Mesenchymal stem cell (in vitro differentiated cells and primary cell): ENCODE results near the gene FHL1.
A peak's percentile ranks its signal among the peaks of the same experiment; 100 is the strongest.

Experiments
- DNase-seq: peaks from one replicate; pipeline ENCODE4 v3.0.0-alpha.2; 2013
- H2AFZ ChIP-seq: one replicate; pipeline ENCODE4 v1.6.1; 2013; ENCODE audit warnings: low read depth, mild to moderate bottlenecking, control low read depth, inconsistent platforms, low read length, moderate library complexity
- H2AK5ac ChIP-seq: 2 replicates; pipeline ENCODE4 v1.6.1; 2013; ENCODE audit warnings: low read length, moderate library complexity, mild to moderate bottlenecking, inconsistent platforms; ENCODE audit not compliant: severe bottlenecking
- H2BK120ac ChIP-seq: one replicate; pipeline ENCODE4 v1.6.1; 2013; ENCODE audit warnings: low read depth, mild to moderate bottlenecking, inconsistent platforms, low read length, moderate library complexity
- H2BK12ac ChIP-seq, 2 experiments: one replicate each; pipeline ENCODE4 v1.6.1; 2013; ENCODE audit warnings: inconsistent platforms in 2 of 2, low read length in 2 of 2, mild to moderate bottlenecking in 2 of 2, moderate library complexity in 2 of 2, control low read depth in 1 of 2
- H2BK15ac ChIP-seq: one replicate; pipeline ENCODE4 v1.6.1; 2013; ENCODE audit warnings: mild to moderate bottlenecking, low read depth, inconsistent platforms; ENCODE audit not compliant: poor library complexity, severe bottlenecking
- H2BK5ac ChIP-seq: 2 replicates; pipeline ENCODE4 v1.6.1; 2013; ENCODE audit warnings: low read depth, mild to moderate bottlenecking, low read length, control low read depth, inconsistent platforms; ENCODE audit not compliant: poor library complexity, severe bottlenecking
- H3K14ac ChIP-seq, 2 experiments: one replicate each; pipeline ENCODE4 v1.6.1; 2013; ENCODE audit warnings: inconsistent platforms in 2 of 2, low read length in 2 of 2, control low read depth in 1 of 2, mild to moderate bottlenecking in 1 of 2, moderate library complexity in 1 of 2
- H3K18ac ChIP-seq, 2 experiments: one replicate each; pipeline ENCODE4 v1.6.1; 2013; ENCODE audit warnings: inconsistent platforms in 2 of 2, low read length in 2 of 2, control low read depth in 1 of 2, low read depth in 1 of 2, mild to moderate bottlenecking in 1 of 2
- H3K23ac ChIP-seq, 2 experiments: one replicate each; pipeline ENCODE4 v1.6.1; 2013; ENCODE audit warnings: inconsistent platforms in 2 of 2, low read length in 2 of 2, mild to moderate bottlenecking in 2 of 2, moderate library complexity in 2 of 2, control low read depth in 1 of 2
- H3K27ac ChIP-seq: 2 replicates; pipeline ENCODE4 v1.5.1; 2013; ENCODE audit warnings: mild to moderate bottlenecking, moderate library complexity, low read length, control low read depth, inconsistent platforms; ENCODE audit not compliant: poor library complexity, severe bottlenecking
- H3K27me3 ChIP-seq, 2 experiments: 2 replicates each; pipeline versions ENCODE4 v1.6.1 to v1.7.0; 2013; ENCODE audit warnings: low read length in 2 of 2, mild to moderate bottlenecking in 2 of 2, moderate library complexity in 2 of 2, control low read depth in 1 of 2, inconsistent platforms in 1 of 2; ENCODE audit not compliant: control insufficient read depth in 1 of 2, insufficient read depth in 1 of 2
- H3K36me3 ChIP-seq, 2 experiments: 2 replicates each; pipeline versions ENCODE4 v1.6.1 to v1.7.0; 2013; ENCODE audit warnings: low read length in 2 of 2, control low read depth in 1 of 2, inconsistent platforms in 1 of 2, low read depth in 1 of 2, mild to moderate bottlenecking in 1 of 2; ENCODE audit not compliant: insufficient read depth in 2 of 2, control insufficient read depth in 1 of 2
- H3K4ac ChIP-seq, 2 experiments: one replicate each; pipeline ENCODE4 v1.6.1; 2013; ENCODE audit warnings: inconsistent platforms in 2 of 2, low read length in 2 of 2, mild to moderate bottlenecking in 2 of 2, moderate library complexity in 2 of 2, control low read depth in 1 of 2, low read depth in 1 of 2
- H3K4me1 ChIP-seq: 2 replicates; pipeline ENCODE4 v1.6.1; 2013; ENCODE audit warnings: low read depth, low read length, control low read depth; ENCODE audit not compliant: control insufficient read depth, insufficient read depth
- H3K4me2 ChIP-seq: 2 replicates; pipeline ENCODE4 v1.6.1; 2013; ENCODE audit warnings: low read length, mild to moderate bottlenecking, inconsistent platforms; ENCODE audit not compliant: poor library complexity, severe bottlenecking
- H3K4me3 ChIP-seq, 2 experiments: 2 replicates each; pipeline versions ENCODE4 v1.5.1 to v1.7.0; 2013; ENCODE audit warnings: low read length in 2 of 2, mild to moderate bottlenecking in 2 of 2, control low read depth in 1 of 2, low read depth in 1 of 2; ENCODE audit not compliant: insufficient read depth in 1 of 2
- H3K79me1 ChIP-seq: replicated peaks from 2 replicates; pipeline ENCODE4 v1.6.1; 2013; ENCODE audit warnings: mild to moderate bottlenecking, control low read depth, low read length, inconsistent platforms; ENCODE audit not compliant: poor library complexity, severe bottlenecking
- H3K9ac ChIP-seq: 2 replicates; pipeline ENCODE4 v1.7.0; 2013; ENCODE audit warnings: mild to moderate bottlenecking, low read length, moderate library complexity
- H3K9me3 ChIP-seq: 2 replicates; pipeline ENCODE4 v1.7.0; 2013; ENCODE audit warnings: mild to moderate bottlenecking, low read length; ENCODE audit not compliant: control insufficient read depth
- H4K8ac ChIP-seq: one replicate; pipeline ENCODE4 v1.6.1; 2013; ENCODE audit warnings: inconsistent platforms, mild to moderate bottlenecking, low read length, moderate library complexity
- H4K91ac ChIP-seq: one replicate; pipeline ENCODE4 v1.6.1; 2013; ENCODE audit warnings: mild to moderate bottlenecking, low read length, inconsistent platforms
- WGBS: methylation state at CpG from one replicate; pipeline ENCODE4 v1.1.7; 2013; ENCODE audit warnings: mixed read lengths; 5-methylcytosine and 5-hydroxymethylcytosine counted together

FHL1 gene

GRCh38 chrX:136156560-136157117 is 9.3 kb downstream of the FHL1 start:
- H3K4me1 ChIP-seq: no peaks in the 10 kb centered on the region
- no peak overlapping the region for H3K4me3 ChIP-seq
- H3K14ac ChIP-seq: no peak overlapping the region
- no peaks in the 10 kb centered on the region for H3K36me3 ChIP-seq
- no peak overlapping the region for H3K4ac ChIP-seq
- DNase-seq: no peak
- H4K8ac ChIP-seq: no peak overlapping the region
- no peak overlapping the region for H2BK120ac ChIP-seq
- H3K23ac ChIP-seq: no peak overlapping the region
- H3K79me1 ChIP-seq: no peaks in the 10 kb centered on the region
- no peak overlapping the region for H2AK5ac ChIP-seq
- no peak overlapping the region for H3K9ac ChIP-seq
- no peak overlapping the region for H4K91ac ChIP-seq
- H2BK5ac ChIP-seq: no peak overlapping the region
- no peaks in the 10 kb centered on the region for H3K9me3 ChIP-seq
- H2BK15ac ChIP-seq: no peak overlapping the region
- peaks cover 0 to 16% of the 10 kb centered on the region in 2 experiments for H3K27me3 ChIP-seq
- H3K27ac ChIP-seq: no peak overlapping the region
- H3K4me2 ChIP-seq: no peak overlapping the region
- no peak overlapping the region for H2AFZ ChIP-seq
- H3K18ac ChIP-seq: no peak overlapping the region
- 89% methylated on average over 4 of the region's 5 CpGs for WGBS
- H2BK12ac ChIP-seq: no peak overlapping the region

- H3K27ac ChIP-seq: no peak overlapping the region
- no peak overlapping the region for H3K4me3 ChIP-seq
- no peak overlapping the region for H3K18ac ChIP-seq
- no peaks in the 10 kb centered on the region for H3K9me3 ChIP-seq
- H3K4me2 ChIP-seq: no peak overlapping the region
- no peak for DNase-seq
- H3K27me3 ChIP-seq: peaks cover 0 to 17% of the 10 kb centered on the region in 2 experiments
- H3K79me1 ChIP-seq: no peaks in the 10 kb centered on the region
- no peak overlapping the region for H3K23ac ChIP-seq
- no peak overlapping the region for H3K9ac ChIP-seq
- no peaks in the 10 kb centered on the region for H3K4me1 ChIP-seq
- no peak overlapping the region for H2BK120ac ChIP-seq
- no peaks in the 10 kb centered on the region for H3K36me3 ChIP-seq
- no peak overlapping the region for H2BK15ac ChIP-seq
- H3K14ac ChIP-seq: no peak overlapping the region
- no peak overlapping the region for H2AFZ ChIP-seq
- H4K8ac ChIP-seq: no peak overlapping the region
- 81% methylated on average over 3 of the region's 3 CpGs for WGBS
- H4K91ac ChIP-seq: no peak overlapping the region
- H2AK5ac ChIP-seq: no peak overlapping the region
- no peak overlapping the region for H3K4ac ChIP-seq
- no peak overlapping the region for H2BK5ac ChIP-seq
- H2BK12ac ChIP-seq: no peak overlapping the region
Observed at GRCh38 chrX:136157187-136157586, 9.9 kb downstream of the FHL1 start.

- Histone ChIP-seq H3K4ac (no peak overlapping the region), H4K8ac (no peak overlapping the region), H3K14ac (no peak overlapping the region), H3K27ac (no peak overlapping the region), H3K18ac (no peak overlapping the region), H3K36me3 (no peaks in the 10 kb centered on the region), H3K23ac (no peak overlapping the region), H3K4me3 (no peak overlapping the region), H3K4me2 (no peak overlapping the region), H3K9me3 (no peaks in the 10 kb centered on the region), H3K27me3 (peaks cover 0 to 17% of the 10 kb centered on the region in 2 experiments), H2AFZ (no peak overlapping the region), H2BK12ac (no peak overlapping the region), H3K4me1 (no peaks in the 10 kb centered on the region), H2BK5ac (no peak overlapping the region), H3K79me1 (no peaks in the 10 kb centered on the region), H4K91ac (no peak overlapping the region), H2AK5ac (no peak overlapping the region), H2BK120ac (no peak overlapping the region), H3K9ac (no peak overlapping the region), H2BK15ac (no peak overlapping the region)
- DNase-seq: no peak
- no CpG with 5 or more reads among the region's 4 CpGs for WGBS
Observed at GRCh38 chrX:136158685-136159084, 11.4 kb downstream of the FHL1 start.

- Histone ChIP-seq H3K79me1 (no peaks in the 10 kb centered on the region), H3K9ac (no peak overlapping the region), H3K36me3 (no peaks in the 10 kb centered on the region), H3K18ac (peak overlapping the region in 1 of 2 experiments; percentile 57), H4K8ac (no peak overlapping the region), H3K4me3 (no peak overlapping the region), H2BK5ac (no peak overlapping the region), H2AFZ (no peak overlapping the region), H3K14ac (no peak overlapping the region), H2BK12ac (no peak overlapping the region), H2BK15ac (no peak overlapping the region), H3K9me3 (no peaks in the 10 kb centered on the region), H3K4ac (no peak overlapping the region), H3K27me3 (peaks cover 0 to 12% of the 10 kb centered on the region in 2 experiments), H3K27ac (no peak overlapping the region), H3K23ac (peak overlapping the region in 1 of 2 experiments; percentile 52), H3K4me1 (no peaks in the 10 kb centered on the region), H2BK120ac (no peak overlapping the region), H3K4me2 (no peak overlapping the region), H4K91ac (no peak overlapping the region), H2AK5ac (no peak overlapping the region)
- DNase-seq: no peak
- 100% methylated on average over 1 of the region's 2 CpGs for WGBS
Observed at GRCh38 chrX:136159611-136160025, 12.3 kb downstream of the FHL1 start.
